GM10248 (cell line): ENCODE data around the gene CTIF.

Source experiments
- CTCF ChIA-PET: fragments of 300-600 bp; sonication (Branson Sonifier 250); formaldehyde crosslinking; extraction: SDS; loops from one replicate; lab custom pipeline; 2021; ENCODE audit warnings: antibody characterized with exemption; lab: Yijun Ruan, JAX
- POLR2A ChIA-PET: fragments of 350-650 bp; sonication (Branson Sonifier 250); formaldehyde crosslinking; extraction: SDS; loops from one replicate; lab custom pipeline; 2020; ENCODE audit warnings: antibody characterized with exemption; lab: Yijun Ruan, JAX
- DNase-seq: peaks from one replicate; pipeline ENCODE4 v3.0.0; 2012; ENCODE audit errors: extremely low spot score
- CTCF ChIP-seq: IDR thresholded peaks from 2 replicates; pipeline ENCODE4 v1.5.1; 2012; ENCODE audit warnings: mild to moderate bottlenecking, low read depth; ENCODE audit errors: extremely low read depth, missing control alignments, control extremely low read depth

CTIF gene

GRCh38 chr18:48708807-48709206 lies 170.0 kb downstream of the CTIF start:
- no peak for DNase-seq
- ChIA-PET POLR2A (no interaction called here), CTCF (interaction anchor here (1.0 to 1.2 kb wide), 3 partner anchors 69 to 707 kb away, joined by 3 to 5 read pairs (median 4); no protein-coding TSS in a partner anchor)
- no peak for TF ChIP-seq CTCF

- CTCF ChIA-PET, result interaction anchor here (1.0 kb wide), 1 partner anchor 706 kb away, joined by 3 read pairs; no protein-coding TSS in a partner anchor
- no peak for DNase-seq
- POLR2A ChIA-PET, result no interaction called here
- TF ChIP-seq CTCF, result no peak
These were observed 170.7 kb downstream of the CTIF start for GRCh38 chr18:48709371-48710062.

- peak; percentile 68 for DNase-seq
- CTCF ChIA-PET, result interaction anchor here (0.9 to 2.0 kb wide), 16 partner anchors 9 to 705 kb away, joined by 3 to 10 read pairs (median 4); no protein-coding TSS in a partner anchor
- POLR2A ChIA-PET, result interaction anchor here (0.6 kb wide), 1 partner anchor 73 kb away, joined by 3 read pairs; no protein-coding TSS in a partner anchor
- TF ChIP-seq CTCF, result peak; percentile 38
These were observed 173.0 kb downstream of the CTIF start for GRCh38 chr18:48711651-48712486.

- CTCF ChIA-PET, result interaction anchor here (1.1 kb wide), 1 partner anchor 271 kb away, joined by 3 read pairs; no protein-coding TSS in a partner anchor
- TF ChIP-seq CTCF, result no peak
- POLR2A ChIA-PET, result no interaction called here
- no peak for DNase-seq
These were observed 174.5 kb downstream of the CTIF start for GRCh38 chr18:48713309-48713708.

GRCh38 chr18:48714873-48715272 lies 176.0 kb downstream of the CTIF start:
- ChIA-PET POLR2A (no interaction called here), CTCF (interaction anchor here (0.9 to 2.0 kb wide), 7 partner anchors 12 to 1144 kb away, joined by 3 to 7 read pairs (median 4); no protein-coding TSS in a partner anchor)

More at GRCh38 chr18:48714873-48715272, 176.0 kb downstream of the CTIF start:
- DNase-seq, result no peak
- TF ChIP-seq CTCF, result no peak
